ENCODE results near the gene THBS3. TPM values are rescaled to one million over a fixed set of nuclear protein-coding genes. Genes with fewer than 3 reads are reported as not detected.

THBS3 gene
- total and polyA plus RNA-seq, 2 donors (not counting 1 experiment from before 2014, with no cell fraction given): 36.8 to 39.6 TPM

GRCh38 chr1:155175927-155176371, 31.7 kb downstream of the THBS3 start:
- Histone ChIP-seq H3K4me1 (ENCODE audit: control insufficient read depth, extremely low read depth, insufficient read depth, low read length) (peaks cover 8% of the 10 kb centered on the region), H3K4me2 (ENCODE audit: extremely low read depth, insufficient read depth, low read length) (no peak overlapping the region)

DNA sequence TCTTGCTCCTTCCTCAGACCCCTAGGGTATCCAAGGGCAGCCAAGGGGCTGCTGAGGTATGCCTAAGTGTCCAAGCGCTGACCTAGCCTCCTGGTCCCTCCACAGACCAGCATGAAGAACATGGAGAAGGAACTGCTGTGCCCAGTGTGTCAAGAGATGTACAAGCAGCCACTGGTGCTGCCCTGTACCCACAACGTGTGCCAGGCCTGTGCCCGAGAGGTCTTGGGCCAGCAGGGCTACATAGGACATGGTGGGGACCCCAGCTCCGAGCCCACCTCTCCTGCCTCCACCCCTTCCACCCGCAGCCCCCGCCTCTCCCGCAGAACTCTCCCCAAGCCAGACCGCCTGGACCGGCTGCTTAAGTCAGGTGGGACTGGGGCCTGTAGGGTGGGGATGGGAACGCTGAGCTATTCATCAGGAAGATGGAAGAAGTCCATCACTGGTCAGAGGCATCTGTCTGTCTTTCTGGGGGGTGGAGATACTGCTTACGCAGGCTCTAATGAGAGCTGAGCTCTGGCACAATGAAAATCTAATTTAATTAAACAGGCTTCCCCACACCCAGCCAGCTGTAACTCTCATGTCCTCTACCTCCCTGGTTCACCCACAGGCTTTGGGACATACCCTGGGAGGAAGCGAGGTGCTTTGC, 32.3 kb downstream of the THBS3 start:
- Histone ChIP-seq H3K27me3 (ENCODE audit: control insufficient read depth, insufficient read depth, low read length) (no peaks in the 10 kb centered on the region), H4K20me1 (ENCODE audit: control insufficient read depth, extremely low read depth, insufficient read depth, low read length) (no peaks in the 10 kb centered on the region), H3K27ac (ENCODE audit: insufficient read depth, low read length) (no peak overlapping the region), H3K4me3 (replicated peaks in 1 of 4; ENCODE audit: control extremely low read depth in 1 of 4, insufficient read depth in 1 of 4, low read depth in 3 of 4, low read length in 4 of 4) (peak overlapping the region in 2 of 4 experiments; percentile 76 to 93), H3K9ac (ENCODE audit: insufficient read depth, low read length) (no peak overlapping the region), H3K4me2 (ENCODE audit: extremely low read depth, insufficient read depth, low read length) (peak overlapping the region; percentile 51), H3K36me3 (ENCODE audit: control insufficient read depth, insufficient read depth, low read length) (peaks cover 16% of the 10 kb centered on the region), H3K4me1 (ENCODE audit: control insufficient read depth, extremely low read depth, insufficient read depth, low read length) (peaks cover 8% of the 10 kb centered on the region), H3K79me2 (ENCODE audit: control insufficient read depth, insufficient read depth, low read length) (peaks cover 11% of the 10 kb centered on the region), H2AFZ (ENCODE audit: low read length) (no peak overlapping the region), H3K9me3 (ENCODE audit: control insufficient read depth, insufficient read depth, low read depth, low read length) (no peaks in the 10 kb centered on the region)
- no peak for DNase-seq (ENCODE audit: low read depth in 2 of 2)
- TF ChIP-seq, protein P1, sequence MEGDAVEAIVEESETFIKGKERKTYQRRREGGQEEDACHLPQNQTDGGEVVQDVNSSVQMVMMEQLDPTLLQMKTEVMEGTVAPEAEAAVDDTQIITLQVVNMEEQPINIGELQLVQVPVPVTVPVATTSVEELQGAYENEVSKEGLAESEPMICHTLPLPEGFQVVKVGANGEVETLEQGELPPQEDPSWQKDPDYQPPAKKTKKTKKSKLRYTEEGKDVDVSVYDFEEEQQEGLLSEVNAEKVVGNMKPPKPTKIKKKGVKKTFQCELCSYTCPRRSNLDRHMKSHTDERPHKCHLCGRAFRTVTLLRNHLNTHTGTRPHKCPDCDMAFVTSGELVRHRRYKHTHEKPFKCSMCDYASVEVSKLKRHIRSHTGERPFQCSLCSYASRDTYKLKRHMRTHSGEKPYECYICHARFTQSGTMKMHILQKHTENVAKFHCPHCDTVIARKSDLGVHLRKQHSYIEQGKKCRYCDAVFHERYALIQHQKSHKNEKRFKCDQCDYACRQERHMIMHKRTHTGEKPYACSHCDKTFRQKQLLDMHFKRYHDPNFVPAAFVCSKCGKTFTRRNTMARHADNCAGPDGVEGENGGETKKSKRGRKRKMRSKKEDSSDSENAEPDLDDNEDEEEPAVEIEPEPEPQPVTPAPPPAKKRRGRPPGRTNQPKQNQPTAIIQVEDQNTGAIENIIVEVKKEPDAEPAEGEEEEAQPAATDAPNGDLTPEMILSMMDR (conservative IDR thresholded peaks at IDR 0.05 in 1 of 2, IDR thresholded peaks at IDR 0.05 in 1 of 2; ENCODE audit: low read depth in 1 of 2, low read length in 2 of 2): no peak
- TF ChIP-seq EZH2 (IDR thresholded peaks at IDR 0.05; ENCODE audit: low read length, missing control alignments): no peak

More at GRCh38 chr1:155175927-155176371, 31.7 kb downstream of the THBS3 start:
- H2AFZ ChIP-seq (ENCODE audit: low read length): no peak overlapping the region
- no peaks in the 10 kb centered on the region for H3K27me3 ChIP-seq (ENCODE audit: control insufficient read depth, insufficient read depth, low read length)
- no peak overlapping the region for H3K9ac ChIP-seq (ENCODE audit: insufficient read depth, low read length)
- no peaks in the 10 kb centered on the region for H4K20me1 ChIP-seq (ENCODE audit: control insufficient read depth, extremely low read depth, insufficient read depth, low read length)
- DNase-seq (ENCODE audit: low read depth in 2 of 2): no peak
- H3K36me3 ChIP-seq (ENCODE audit: control insufficient read depth, insufficient read depth, low read length): peaks cover 14% of the 10 kb centered on the region
- no peaks in the 10 kb centered on the region for H3K9me3 ChIP-seq (ENCODE audit: control insufficient read depth, insufficient read depth, low read depth, low read length)
- H3K4me3 ChIP-seq (replicated peaks in 1 of 4; ENCODE audit: control extremely low read depth in 1 of 4, insufficient read depth in 1 of 4, low read depth in 3 of 4, low read length in 4 of 4): no peak overlapping the region
- peaks cover 11% of the 10 kb centered on the region for H3K79me2 ChIP-seq (ENCODE audit: control insufficient read depth, insufficient read depth, low read length)
- TF ChIP-seq, protein P1 (conservative IDR thresholded peaks at IDR 0.05 in 1 of 2, IDR thresholded peaks at IDR 0.05 in 1 of 2; ENCODE audit: low read depth in 1 of 2, low read length in 2 of 2): no peak
- no peak overlapping the region for H3K27ac ChIP-seq (ENCODE audit: insufficient read depth, low read length)

DNA sequence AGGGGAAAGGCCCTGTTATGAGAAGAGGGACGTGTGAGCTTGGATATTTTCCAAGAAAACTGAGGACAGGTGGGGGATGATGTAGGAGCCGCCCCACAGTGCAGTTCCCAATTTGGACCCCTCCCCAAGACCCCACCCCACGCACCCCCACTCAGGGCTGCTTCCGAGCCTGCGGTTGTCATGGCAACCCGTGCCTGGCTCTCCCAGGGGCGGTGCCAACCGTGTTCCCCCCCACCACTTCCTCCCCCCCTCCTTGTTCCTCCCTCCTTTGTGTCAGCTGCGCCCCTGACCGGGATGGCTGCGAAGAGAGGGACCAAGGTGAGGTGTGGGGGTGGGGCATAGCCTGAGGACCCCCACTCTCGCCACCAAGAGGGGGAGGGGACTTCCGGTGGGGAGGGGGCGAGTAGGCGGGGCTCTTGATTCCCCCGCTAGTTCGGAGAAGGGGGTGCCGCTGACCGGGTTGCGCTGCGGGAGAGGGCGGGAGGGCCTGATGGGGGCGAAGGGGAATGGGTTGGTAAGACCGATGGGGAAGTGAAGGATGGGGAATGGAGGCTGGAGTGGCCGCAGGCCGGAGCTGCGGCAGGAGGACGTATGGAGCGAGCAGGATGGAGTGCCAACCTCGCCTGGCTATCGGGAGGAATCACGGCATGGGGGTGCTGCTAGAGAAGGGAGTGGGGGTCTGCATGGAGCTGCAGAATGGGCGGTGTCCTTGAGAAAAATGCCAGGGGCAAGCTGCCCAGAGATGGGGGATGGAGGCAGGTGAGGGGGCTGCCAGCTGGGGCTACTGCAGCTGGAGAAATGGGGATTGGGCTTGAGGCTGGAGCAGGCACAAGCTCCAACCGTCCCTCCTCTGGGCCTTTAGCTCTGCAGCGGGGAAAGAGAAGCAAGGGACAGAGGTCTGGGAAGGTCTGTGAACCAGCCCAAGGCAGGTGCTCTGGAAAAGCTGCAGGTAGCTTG, 33.1 kb downstream of the THBS3 start:
- Histone ChIP-seq H3K9ac (ENCODE audit: insufficient read depth, low read length) (peak overlapping the region; percentile 44), H3K4me2 (ENCODE audit: extremely low read depth, insufficient read depth, low read length) (peak overlapping the region; percentile 93)

More for the DNA sequence above, 33.1 kb downstream of the THBS3 start:
- DNase-seq (ENCODE audit: low read depth in 2 of 2): peak; percentile 31 to 34
- peak overlapping the region; percentile 76 to 97 (median 94) for H3K4me3 ChIP-seq (replicated peaks in 1 of 4; ENCODE audit: control extremely low read depth in 1 of 4, insufficient read depth in 1 of 4, low read depth in 3 of 4, low read length in 4 of 4)
- peak overlapping the region; percentile 73 for H2AFZ ChIP-seq (ENCODE audit: low read length)
- peaks cover 11% of the 10 kb centered on the region for H3K79me2 ChIP-seq (ENCODE audit: control insufficient read depth, insufficient read depth, low read length)
- peaks cover 13% of the 10 kb centered on the region for H3K36me3 ChIP-seq (ENCODE audit: control insufficient read depth, insufficient read depth, low read length)
- peak overlapping the region; percentile 10 for H3K27ac ChIP-seq (ENCODE audit: insufficient read depth, low read length)
- H3K4me1 ChIP-seq (ENCODE audit: control insufficient read depth, extremely low read depth, insufficient read depth, low read length): peaks cover 8% of the 10 kb centered on the region
- no peak for TF ChIP-seq EZH2 (IDR thresholded peaks at IDR 0.05; ENCODE audit: low read length, missing control alignments)
- TF ChIP-seq, protein P1 (conservative IDR thresholded peaks at IDR 0.05 in 1 of 2, IDR thresholded peaks at IDR 0.05 in 1 of 2; ENCODE audit: low read depth in 1 of 2, low read length in 2 of 2): no peak
- no peaks in the 10 kb centered on the region for H3K27me3 ChIP-seq (ENCODE audit: control insufficient read depth, insufficient read depth, low read length)
- H3K9me3 ChIP-seq (ENCODE audit: control insufficient read depth, insufficient read depth, low read depth, low read length): no peaks in the 10 kb centered on the region
- no peaks in the 10 kb centered on the region for H4K20me1 ChIP-seq (ENCODE audit: control insufficient read depth, extremely low read depth, insufficient read depth, low read length)

All from fibroblast of lung (primary cell).